Measurements from ENCODE around the gene GMDS. TPM values are rescaled to one million over a fixed set of nuclear protein-coding genes. Genes with fewer than 3 reads are reported as not detected.
A peak's percentile ranks its signal among the peaks of the same experiment; 100 is the strongest.

The GMDS gene
- total and polyA plus RNA-seq, 2 donors (not counting 1 experiment from before 2014, with no cell fraction given), result 12.7 to 34.5 TPM

DNA sequence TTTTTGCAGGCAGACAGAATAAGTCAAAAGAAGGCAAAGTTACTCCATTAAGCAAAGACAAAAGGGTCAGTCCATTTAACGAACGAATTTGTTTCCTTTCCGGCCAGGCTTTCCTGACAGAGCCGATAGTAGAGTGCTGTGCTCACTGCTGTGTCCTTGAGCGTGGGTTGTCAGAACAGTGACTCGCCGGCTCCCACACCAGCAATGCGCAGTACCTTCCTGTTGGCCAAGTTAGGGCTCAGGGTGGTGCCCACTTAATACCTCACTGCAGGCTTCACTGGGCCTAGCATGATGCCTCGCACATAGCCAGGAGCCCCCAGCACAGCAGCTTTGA is 341.0 kb downstream of the GMDS start:
- Histone ChIP-seq H3K79me2 (ENCODE audit: control insufficient read depth, insufficient read depth, low read length) (no peaks in the 10 kb centered on the region), H3K27ac (ENCODE audit: insufficient read depth, low read length) (no peak overlapping the region), H2AFZ (ENCODE audit: low read length) (no peak overlapping the region), H4K20me1 (ENCODE audit: control insufficient read depth, extremely low read depth, insufficient read depth, low read length) (no peaks in the 10 kb centered on the region), H3K9me3 (ENCODE audit: control insufficient read depth, insufficient read depth, low read depth, low read length) (no peaks in the 10 kb centered on the region), H3K9ac (ENCODE audit: insufficient read depth, low read length) (no peak overlapping the region), H3K4me3 (replicated peaks in 1 of 4; ENCODE audit: control extremely low read depth in 1 of 4, insufficient read depth in 1 of 4, low read depth in 3 of 4, low read length in 4 of 4) (no peak overlapping the region), H3K36me3 (ENCODE audit: control insufficient read depth, insufficient read depth, low read length) (no peaks in the 10 kb centered on the region), H3K27me3 (ENCODE audit: control insufficient read depth, insufficient read depth, low read length) (no peaks in the 10 kb centered on the region), H3K4me2 (ENCODE audit: extremely low read depth, insufficient read depth, low read length) (no peak overlapping the region), H3K4me1 (ENCODE audit: control insufficient read depth, extremely low read depth, insufficient read depth, low read length) (no peaks in the 10 kb centered on the region)
- TF ChIP-seq, protein P1, sequence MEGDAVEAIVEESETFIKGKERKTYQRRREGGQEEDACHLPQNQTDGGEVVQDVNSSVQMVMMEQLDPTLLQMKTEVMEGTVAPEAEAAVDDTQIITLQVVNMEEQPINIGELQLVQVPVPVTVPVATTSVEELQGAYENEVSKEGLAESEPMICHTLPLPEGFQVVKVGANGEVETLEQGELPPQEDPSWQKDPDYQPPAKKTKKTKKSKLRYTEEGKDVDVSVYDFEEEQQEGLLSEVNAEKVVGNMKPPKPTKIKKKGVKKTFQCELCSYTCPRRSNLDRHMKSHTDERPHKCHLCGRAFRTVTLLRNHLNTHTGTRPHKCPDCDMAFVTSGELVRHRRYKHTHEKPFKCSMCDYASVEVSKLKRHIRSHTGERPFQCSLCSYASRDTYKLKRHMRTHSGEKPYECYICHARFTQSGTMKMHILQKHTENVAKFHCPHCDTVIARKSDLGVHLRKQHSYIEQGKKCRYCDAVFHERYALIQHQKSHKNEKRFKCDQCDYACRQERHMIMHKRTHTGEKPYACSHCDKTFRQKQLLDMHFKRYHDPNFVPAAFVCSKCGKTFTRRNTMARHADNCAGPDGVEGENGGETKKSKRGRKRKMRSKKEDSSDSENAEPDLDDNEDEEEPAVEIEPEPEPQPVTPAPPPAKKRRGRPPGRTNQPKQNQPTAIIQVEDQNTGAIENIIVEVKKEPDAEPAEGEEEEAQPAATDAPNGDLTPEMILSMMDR (conservative IDR thresholded peaks at IDR 0.05 in 1 of 2, IDR thresholded peaks at IDR 0.05 in 1 of 2; ENCODE audit: low read depth in 1 of 2, low read length in 2 of 2), result no peak
- TF ChIP-seq EZH2 (IDR thresholded peaks at IDR 0.05; ENCODE audit: low read length, missing control alignments), result no peak
- DNase-seq (ENCODE audit: low read depth in 2 of 2), result no peak

DNA sequence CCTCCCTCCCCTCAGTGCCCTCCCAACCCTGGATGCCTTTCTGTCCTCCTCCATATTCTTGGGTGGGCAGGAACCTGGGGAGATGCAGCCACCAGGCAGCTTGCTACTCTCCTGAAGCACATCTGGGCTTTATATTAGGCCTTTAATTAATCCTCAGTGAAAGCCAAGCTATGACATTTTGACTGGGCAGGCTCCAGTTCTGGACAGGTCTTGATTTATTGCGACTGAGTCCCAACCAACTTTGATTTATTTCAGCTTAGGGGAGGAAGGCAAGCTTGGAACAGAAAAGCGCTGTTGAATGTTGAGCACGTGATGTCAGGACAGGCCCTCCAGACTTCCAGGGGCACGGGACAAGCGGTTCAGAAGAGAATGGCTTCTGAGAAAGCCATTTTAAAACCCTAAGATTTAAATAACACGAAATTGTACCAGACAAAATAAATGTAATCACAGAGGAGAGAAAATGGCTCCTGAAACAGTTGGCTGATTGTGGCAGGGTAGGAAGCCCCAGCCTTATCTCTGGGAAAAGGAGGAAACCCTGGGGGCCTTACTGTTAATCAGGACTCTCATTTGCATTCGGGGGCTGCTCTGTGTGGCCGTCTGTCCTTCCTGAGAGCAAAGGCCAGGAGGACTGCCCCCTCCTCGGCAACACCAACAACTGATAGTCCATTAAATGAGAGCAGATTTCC is 341.5 kb downstream of the GMDS start:
- Histone ChIP-seq H3K4me1 (ENCODE audit: control insufficient read depth, extremely low read depth, insufficient read depth, low read length) (no peaks in the 10 kb centered on the region), H3K4me2 (ENCODE audit: extremely low read depth, insufficient read depth, low read length) (no peak overlapping the region), H3K9me3 (ENCODE audit: control insufficient read depth, insufficient read depth, low read depth, low read length) (no peaks in the 10 kb centered on the region), H3K4me3 (replicated peaks in 1 of 4; ENCODE audit: control extremely low read depth in 1 of 4, insufficient read depth in 1 of 4, low read depth in 3 of 4, low read length in 4 of 4) (no peak overlapping the region), H2AFZ (ENCODE audit: low read length) (no peak overlapping the region), H3K36me3 (ENCODE audit: control insufficient read depth, insufficient read depth, low read length) (no peaks in the 10 kb centered on the region), H3K27me3 (ENCODE audit: control insufficient read depth, insufficient read depth, low read length) (no peaks in the 10 kb centered on the region), H3K27ac (ENCODE audit: insufficient read depth, low read length) (no peak overlapping the region), H3K9ac (ENCODE audit: insufficient read depth, low read length) (no peak overlapping the region), H4K20me1 (ENCODE audit: control insufficient read depth, extremely low read depth, insufficient read depth, low read length) (no peaks in the 10 kb centered on the region), H3K79me2 (ENCODE audit: control insufficient read depth, insufficient read depth, low read length) (no peaks in the 10 kb centered on the region)
- TF ChIP-seq EZH2 (IDR thresholded peaks at IDR 0.05; ENCODE audit: low read length, missing control alignments), result no peak
- TF ChIP-seq, protein P1 (conservative IDR thresholded peaks at IDR 0.05 in 1 of 2, IDR thresholded peaks at IDR 0.05 in 1 of 2; ENCODE audit: low read depth in 1 of 2, low read length in 2 of 2), result no peak
- DNase-seq (ENCODE audit: low read depth in 2 of 2), result no peak

DNA sequence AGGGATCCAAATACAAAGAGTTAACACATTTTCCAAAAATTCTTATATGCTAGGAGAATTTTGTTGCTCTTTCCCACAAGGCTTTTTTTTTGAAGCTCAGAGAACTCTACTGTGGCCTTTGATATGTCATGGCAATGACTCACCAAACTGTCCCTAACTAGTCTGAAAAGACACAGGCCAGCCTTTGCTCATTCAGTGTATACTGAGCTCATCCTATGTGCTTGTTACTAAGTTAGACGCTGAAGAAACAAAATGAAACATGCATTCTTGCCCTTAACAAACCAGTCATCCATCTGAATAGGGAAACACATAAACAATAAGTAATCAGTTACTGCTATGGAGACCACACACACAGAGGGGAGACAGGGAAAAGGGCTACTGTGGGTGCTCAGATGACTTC is 343.8 kb downstream of the GMDS start:
- Histone ChIP-seq H4K20me1 (ENCODE audit: control insufficient read depth, extremely low read depth, insufficient read depth, low read length) (no peaks in the 10 kb centered on the region), H3K4me1 (ENCODE audit: control insufficient read depth, extremely low read depth, insufficient read depth, low read length) (no peaks in the 10 kb centered on the region), H3K9ac (ENCODE audit: insufficient read depth, low read length) (no peak overlapping the region), H3K4me2 (ENCODE audit: extremely low read depth, insufficient read depth, low read length) (no peak overlapping the region), H3K36me3 (ENCODE audit: control insufficient read depth, insufficient read depth, low read length) (no peaks in the 10 kb centered on the region), H3K79me2 (ENCODE audit: control insufficient read depth, insufficient read depth, low read length) (no peaks in the 10 kb centered on the region), H2AFZ (ENCODE audit: low read length) (no peak overlapping the region), H3K4me3 (replicated peaks in 1 of 4; ENCODE audit: control extremely low read depth in 1 of 4, insufficient read depth in 1 of 4, low read depth in 3 of 4, low read length in 4 of 4) (no peak overlapping the region), H3K27me3 (ENCODE audit: control insufficient read depth, insufficient read depth, low read length) (no peaks in the 10 kb centered on the region), H3K27ac (ENCODE audit: insufficient read depth, low read length) (no peak overlapping the region), H3K9me3 (ENCODE audit: control insufficient read depth, insufficient read depth, low read depth, low read length) (no peaks in the 10 kb centered on the region)
- DNase-seq (ENCODE audit: low read depth in 2 of 2), result peak; percentile 36 to 50
- TF ChIP-seq, protein P1 (conservative IDR thresholded peaks at IDR 0.05 in 1 of 2, IDR thresholded peaks at IDR 0.05 in 1 of 2; ENCODE audit: low read depth in 1 of 2, low read length in 2 of 2), result no peak
- no peak for TF ChIP-seq EZH2 (IDR thresholded peaks at IDR 0.05; ENCODE audit: low read length, missing control alignments)

All from fibroblast of lung (primary cell).